HG02840 (cell line): Measurements from ENCODE around the gene HELB.

Source experiments
- ATAC-seq: cut with Tn5 transposase; IDR thresholded peaks from one replicate; pipeline ENCODE4 v1.9.1; 2021; ENCODE audit warnings: mild to moderate bottlenecking, moderate library complexity, moderate number of reproducible peaks; ENCODE audit not compliant: unreplicated experiment, low FRiP score

HELB gene

DNA sequence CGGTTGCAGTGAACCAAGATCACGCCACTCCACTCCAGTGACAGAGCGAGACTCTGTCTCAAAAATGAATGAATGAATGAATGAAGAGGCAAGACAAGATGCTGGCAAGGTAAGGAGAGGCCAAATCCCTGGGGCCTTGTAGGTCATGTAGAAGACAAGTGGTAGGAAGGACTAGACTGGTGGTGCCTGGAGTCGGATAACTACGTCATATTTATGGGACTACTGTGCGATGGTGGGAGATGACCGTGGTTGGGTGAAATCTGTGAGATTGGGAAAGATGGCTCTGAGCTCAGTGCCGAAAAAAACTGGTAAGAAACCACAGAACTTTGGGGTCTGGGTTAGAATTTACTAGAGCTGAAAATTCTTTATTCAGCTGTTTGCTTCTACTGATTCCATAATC is 50.6 kb downstream of the HELB start:
- no peak for ATAC-seq

DNA sequence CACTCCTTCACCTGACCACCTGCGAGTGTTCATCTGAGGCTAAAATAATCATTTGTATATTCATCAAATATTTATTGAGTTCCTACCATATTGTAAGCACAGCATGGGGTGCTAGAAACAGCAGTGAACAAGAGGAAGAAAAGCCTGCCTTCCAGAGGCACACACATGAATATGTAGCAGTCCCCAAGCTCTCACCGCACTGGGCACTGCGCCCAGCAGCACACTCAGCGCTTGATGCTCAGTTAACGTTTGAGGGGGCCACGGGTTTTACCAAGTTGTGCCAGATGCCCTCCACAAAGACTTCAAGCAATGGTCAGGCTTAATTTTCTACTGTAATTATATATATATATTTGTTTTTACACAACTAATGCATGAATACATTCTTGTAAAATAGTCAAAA is 52.0 kb downstream of the HELB start:
- no peak for ATAC-seq

DNA sequence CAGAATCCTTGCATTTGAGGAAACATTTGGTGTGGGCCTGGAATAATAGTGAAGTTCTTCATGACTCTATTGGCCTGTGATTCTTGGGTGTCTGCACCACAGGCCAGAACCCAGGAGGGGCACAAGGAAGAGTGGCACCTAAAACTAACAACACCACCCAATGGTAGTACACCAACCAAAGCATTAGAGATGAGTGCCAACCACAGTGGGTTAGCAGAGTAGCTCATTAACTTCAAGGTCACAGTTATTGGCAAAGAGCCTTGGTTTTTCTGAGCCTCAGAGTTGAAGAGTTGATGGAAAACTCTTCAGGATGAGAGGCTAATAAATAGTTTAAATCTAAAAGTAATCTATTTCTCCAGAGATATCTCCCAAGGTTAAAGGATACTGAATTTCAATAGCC is 57.0 kb downstream of the HELB start:
- ATAC-seq: no peak

DNA sequence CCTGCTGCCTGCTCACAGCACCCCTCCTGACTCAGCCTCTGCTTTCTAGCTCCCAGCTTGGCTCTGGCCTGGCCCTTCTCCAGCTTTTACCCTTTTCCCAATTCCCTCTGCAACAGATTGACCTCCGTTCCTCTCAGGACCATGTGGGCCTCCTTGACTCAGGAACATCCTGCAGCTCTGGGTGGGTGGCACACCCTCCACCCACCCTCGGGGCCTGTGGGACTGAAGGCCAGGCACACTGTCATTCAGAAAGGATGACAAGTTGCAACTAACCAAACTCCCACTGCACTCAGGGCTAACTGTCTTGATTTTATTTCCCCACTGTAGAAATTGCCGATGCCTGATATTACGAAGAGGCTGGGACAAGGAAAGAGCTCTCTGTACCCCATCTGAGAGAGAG is 59.4 kb downstream of the HELB start:
- no peak for ATAC-seq

DNA sequence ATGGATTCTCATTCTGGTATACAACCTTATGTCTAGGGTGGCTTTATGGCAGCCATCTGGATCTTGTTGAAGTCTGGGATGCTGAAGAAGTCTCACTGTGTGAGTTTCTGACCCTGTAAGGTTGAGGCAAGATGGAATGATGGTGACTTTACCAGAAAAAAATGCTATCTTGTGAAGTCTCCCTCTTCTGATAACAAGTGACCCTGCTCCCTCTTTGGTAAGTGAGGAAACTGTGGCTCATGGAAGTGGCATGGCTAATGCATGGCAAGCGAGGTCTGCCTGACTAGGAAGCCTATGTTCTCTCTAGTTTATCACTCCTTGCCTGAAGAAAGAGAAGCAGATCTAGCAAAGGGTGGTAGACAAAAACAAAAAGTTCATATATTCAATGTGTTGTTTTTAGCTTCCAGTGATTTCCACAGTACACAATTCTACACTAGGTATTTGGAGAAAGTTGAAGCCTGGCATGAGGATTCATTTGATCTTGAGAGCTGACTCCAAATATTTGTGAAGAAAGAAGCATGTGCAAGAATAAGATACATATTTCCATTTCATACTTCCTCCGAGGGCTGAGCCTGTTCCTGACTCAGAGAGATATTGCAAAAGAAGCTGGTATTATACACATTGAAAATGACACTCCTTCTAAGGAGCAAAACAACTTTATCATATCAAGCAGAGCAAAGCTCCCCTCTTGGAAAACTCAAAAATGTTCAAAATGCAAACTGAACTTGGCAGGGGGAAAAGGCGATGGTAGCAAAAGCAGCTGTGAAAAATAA is 63.6 kb downstream of the HELB start:
- ATAC-seq: no peak

DNA sequence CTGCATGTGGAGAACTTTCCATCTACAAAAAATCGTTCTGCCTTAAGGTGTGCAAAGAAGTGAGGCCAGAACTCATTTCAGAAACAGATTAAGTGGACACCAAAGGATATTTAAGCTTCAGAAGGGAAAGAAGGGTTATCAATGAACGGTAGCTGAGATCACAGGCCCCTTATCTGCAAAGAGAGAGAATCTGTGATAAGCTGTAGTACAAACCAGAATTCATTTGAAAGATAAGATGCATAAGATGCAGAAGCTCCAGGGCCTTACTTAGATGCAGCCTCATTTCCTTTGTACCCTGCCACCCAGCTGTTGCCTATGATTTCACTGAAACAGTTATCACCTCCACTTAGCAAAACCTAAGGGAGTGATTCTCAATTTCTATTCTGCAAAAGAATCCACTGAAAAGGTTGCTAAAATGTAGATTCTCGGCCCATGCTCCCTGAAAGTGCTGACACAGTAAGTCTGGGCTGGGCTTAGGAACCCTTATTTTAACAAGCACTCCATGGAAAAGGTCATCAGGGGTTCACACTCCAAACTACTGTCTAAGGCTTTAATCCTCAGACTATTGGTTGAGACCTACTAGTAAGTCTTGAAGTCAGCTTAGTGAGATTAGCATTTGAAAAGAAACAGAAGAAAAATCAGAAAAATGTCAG is 64.8 kb downstream of the HELB start:
- ATAC-seq: no peak

DNA sequence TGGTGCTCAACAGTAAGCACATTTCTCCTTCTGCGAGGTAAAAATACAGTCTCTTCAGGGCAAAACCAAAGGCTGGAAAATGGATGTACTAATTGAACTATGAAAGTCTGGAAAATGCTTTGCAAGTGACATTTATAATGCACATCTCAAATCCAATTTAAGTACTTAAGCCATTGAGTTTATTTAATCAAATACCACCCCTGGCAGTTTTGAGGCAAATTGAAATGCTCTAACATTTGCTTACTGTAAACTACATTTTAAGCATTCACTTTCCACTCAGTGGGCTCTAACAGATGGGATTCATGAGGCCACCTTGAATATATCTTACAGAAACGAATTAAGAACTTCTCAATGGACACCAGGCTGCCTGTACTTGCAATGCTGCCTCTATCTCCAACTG is 69.7 kb downstream of the HELB start:
- no peak for ATAC-seq

DNA sequence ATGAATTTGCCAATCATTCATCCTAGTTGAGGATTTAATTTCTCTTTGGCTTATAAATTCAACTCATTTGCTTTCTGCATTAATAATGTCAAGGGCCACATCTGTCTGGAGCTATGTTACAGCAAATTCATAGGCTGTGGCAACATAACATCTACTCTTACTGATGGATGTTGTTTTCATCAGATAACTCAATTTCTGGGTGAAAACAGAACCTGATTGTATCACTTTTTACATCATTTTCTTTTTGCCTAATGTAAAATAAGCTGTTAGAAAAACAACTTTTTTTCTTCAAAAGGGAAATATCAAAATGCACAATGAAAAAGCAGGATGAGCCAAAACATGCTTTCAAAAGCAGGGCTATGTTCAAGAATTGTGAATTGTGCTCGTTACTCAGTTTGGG is 73.3 kb downstream of the HELB start:
- ATAC-seq: no peak

DNA sequence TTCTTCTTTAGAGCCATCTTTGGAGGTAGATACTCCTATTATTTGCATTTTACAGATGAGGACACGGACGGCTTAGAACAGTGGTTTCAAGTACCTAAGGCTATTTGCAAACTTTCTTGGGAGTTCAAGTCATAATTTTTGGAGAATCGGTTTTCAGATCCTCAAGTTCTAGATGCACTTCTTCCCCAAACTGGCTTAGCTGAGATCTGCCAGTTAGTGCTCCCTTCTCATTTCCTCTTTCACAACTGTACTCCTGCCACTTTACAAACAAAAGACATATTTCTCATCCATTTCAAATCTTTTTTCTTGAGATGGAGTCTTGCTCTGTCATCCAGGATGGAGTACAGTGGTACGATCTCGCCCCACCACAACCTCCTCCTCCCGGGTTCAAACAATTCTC is 77.3 kb downstream of the HELB start:
- no peak for ATAC-seq

DNA sequence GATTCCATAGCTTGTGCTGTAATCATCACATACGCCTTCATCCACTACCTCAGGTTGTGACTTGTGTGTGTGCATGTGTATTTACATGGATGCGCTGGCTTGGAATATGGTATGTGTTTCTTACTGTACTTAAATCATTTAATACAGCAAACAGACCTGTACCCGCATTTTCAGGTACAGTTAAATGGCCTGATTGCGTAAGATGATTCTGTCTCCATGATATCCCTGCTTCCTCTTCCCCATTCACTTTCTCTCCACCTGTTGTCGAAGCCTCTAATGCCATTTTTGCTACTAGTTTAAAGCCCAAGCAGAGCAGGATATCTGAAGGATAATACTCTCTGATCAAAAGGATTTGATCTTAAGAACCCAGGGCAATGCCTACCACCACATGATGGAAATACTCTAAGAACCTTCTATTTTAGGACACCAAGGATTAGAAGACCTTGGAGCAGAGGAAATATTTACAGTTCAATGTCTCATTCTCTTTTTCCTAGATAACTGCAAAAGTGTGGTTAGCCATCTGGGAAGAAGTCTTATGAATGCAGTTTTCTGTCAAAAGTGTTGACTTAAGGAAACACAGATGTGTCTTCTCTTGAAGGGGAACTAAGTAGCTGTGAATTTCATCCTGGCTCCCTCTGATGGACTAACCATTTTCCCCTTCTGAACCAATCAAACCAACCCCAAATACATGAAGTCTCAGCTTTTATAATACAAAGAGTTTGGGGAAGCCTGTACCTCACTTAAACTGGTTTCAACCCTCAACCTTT is 78.7 kb downstream of the HELB start:
- ATAC-seq: no peak

DNA sequence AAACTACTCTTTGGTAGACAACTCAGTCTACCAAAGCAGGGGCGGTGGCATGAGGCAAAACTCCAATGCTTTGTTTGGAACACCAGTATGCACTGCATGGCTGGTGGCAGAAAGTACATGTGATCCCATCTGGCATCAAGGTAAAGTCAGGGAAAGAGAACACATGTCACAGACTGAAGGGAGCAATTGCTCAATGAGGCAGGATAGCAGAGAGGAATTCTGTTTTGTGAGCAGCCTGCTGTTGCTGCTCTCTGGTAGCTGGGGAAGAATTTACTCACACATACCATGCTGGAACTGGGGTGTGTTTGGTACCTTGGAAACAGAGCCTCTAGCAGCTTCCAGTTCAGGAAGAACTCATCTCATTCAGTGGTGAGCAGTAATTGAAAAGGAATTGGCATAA is 84.8 kb downstream of the HELB start:
- no peak for ATAC-seq
